ENCODE data around the gene IFI6. TPM values are rescaled to one million over a fixed set of nuclear protein-coding genes. Genes with fewer than 3 reads are reported as not detected.

IFI6 gene
- total and polyA plus RNA-seq, 2 of the 13 experiments (the other 11 are each of a cell fraction or from before 2014, with no cell fraction given) = 12.9 to 13.2 TPM

GRCh38 chr1:27649306-27649635 lies 22.7 kb downstream of the IFI6 start (continued):
- no peak for TF ChIP-seq MYNN (CRISPR knock-in tag; IDR thresholded peaks at IDR 0.05; ENCODE audit: low read depth)

GRCh38 chr1:27648602-27649305 lies 23.2 kb downstream of the IFI6 start:
- ChIA-PET CTCF (ENCODE audit: low intra/inter-chr PET ratio, low total read pairs) (no interaction called here), POLR2A (no interaction called here)
- peaks cover 17% of the 10 kb centered on the region for H3K4me1 ChIP-seq (ENCODE audit: insufficient read depth, low read length)
- no peaks in the 10 kb centered on the region for H3K36me3 ChIP-seq (replicated peaks in 1 of 2; ENCODE audit: control insufficient read depth in 1 of 2, insufficient read depth in 2 of 2, low read length in 2 of 2)
- H4K20me1 ChIP-seq (ENCODE audit: insufficient read depth, low read length) = no peaks in the 10 kb centered on the region
- H3K27ac ChIP-seq (ENCODE audit: extremely low read length, insufficient read depth, low read length) = no peak overlapping the region
- H2AFZ ChIP-seq (ENCODE audit: low read length) = no peak overlapping the region
- no peak for ATAC-seq
- no peaks in the 10 kb centered on the region for H3K9me3 ChIP-seq (ENCODE audit: low read length)
- in situ Hi-C loops (cut with HindIII; ENCODE audit: extremely low pct_ligation_motif_present, low pct_unique_long_range_greater_than_20kb) = no loop called here
- intact Hi-C loops (cut with micrococcal nuclease; ENCODE audit: unreplicated experiment) = no loop called here
- no TSS peak for BruUV-seq (replicated peaks)
- no peak overlapping the region for H3K9ac ChIP-seq (ENCODE audit: insufficient read depth, low read depth, low read length)
- no peak overlapping the region for H3K4me3 ChIP-seq (replicated peaks in 1 of 3; ENCODE audit: insufficient read depth in 1 of 3, low read depth in 2 of 3, low read length in 3 of 3)
- WGBS (ENCODE audit: low lambda C conversion rate) = 29% methylated on average over 6 of the region's 6 CpGs
- FAIRE-seq = no peak
- TF ChIP-seq NR1H2 (CRISPR knock-in tag; IDR thresholded peaks at IDR 0.05; ENCODE audit: borderline replicate concordance, low read depth) (no peak), ZNF121 (CRISPR knock-in tag; IDR thresholded peaks at IDR 0.05) (0 out of 2 replicates have a peak, but pooled peaks have one; percentile 14)
- H3K27me3 ChIP-seq (ENCODE audit: control insufficient read depth in 1 of 2, insufficient read depth in 2 of 2, low read length in 2 of 2) = peaks cover 1 to 10% of the 10 kb centered on the region in 2 experiments; a peak in 1 of 5 replicates
- DNase-seq (ENCODE audit: low spot score) = no peak
- H3K79me2 ChIP-seq (ENCODE audit: insufficient read depth, low read length) = no peaks in the 10 kb centered on the region
- no peak overlapping the region for H3K4me2 ChIP-seq (ENCODE audit: low read depth, low read length)

GRCh38 chr1:27647328-27647727 lies 24.7 kb downstream of the IFI6 start:
- in situ Hi-C loops (cut with HindIII; ENCODE audit: extremely low pct_ligation_motif_present, low pct_unique_long_range_greater_than_20kb) = no loop called here
- Histone ChIP-seq H3K4me3 (replicated peaks in 1 of 3; ENCODE audit: insufficient read depth in 1 of 3, low read depth in 2 of 3, low read length in 3 of 3) (no peak overlapping the region), H3K79me2 (ENCODE audit: insufficient read depth, low read length) (no peaks in the 10 kb centered on the region), H3K9me3 (ENCODE audit: low read length) (no peaks in the 10 kb centered on the region), H3K9ac (ENCODE audit: insufficient read depth, low read depth, low read length) (no peak overlapping the region), H3K4me2 (ENCODE audit: low read depth, low read length) (no peak overlapping the region), H3K27ac (ENCODE audit: extremely low read length, insufficient read depth, low read length) (no peak overlapping the region), H3K4me1 (ENCODE audit: insufficient read depth, low read length) (peaks cover 21% of the 10 kb centered on the region), H3K36me3 (replicated peaks in 1 of 2; ENCODE audit: control insufficient read depth in 1 of 2, insufficient read depth in 2 of 2, low read length in 2 of 2) (no peaks in the 10 kb centered on the region), H2AFZ (ENCODE audit: low read length) (no peak overlapping the region), H4K20me1 (ENCODE audit: insufficient read depth, low read length) (no peaks in the 10 kb centered on the region), H3K27me3 (ENCODE audit: control insufficient read depth in 1 of 2, insufficient read depth in 2 of 2, low read length in 2 of 2) (peaks cover 1 to 15% of the 10 kb centered on the region in 2 experiments; a peak in 1 of 5 replicates)
- ChIA-PET POLR2A (no interaction called here), CTCF (ENCODE audit: low intra/inter-chr PET ratio, low total read pairs) (no interaction called here)
- FAIRE-seq = no peak
- ATAC-seq = no peak
- DNase-seq (ENCODE audit: low spot score) = no peak
- 37% methylated on average over 5 of the region's 5 CpGs for WGBS (ENCODE audit: low lambda C conversion rate)
- intact Hi-C loops (cut with micrococcal nuclease; ENCODE audit: unreplicated experiment) = no loop called here
- TF ChIP-seq ZNF577 (CRISPR knock-in tag; IDR thresholded peaks at IDR 0.05; ENCODE audit: borderline replicate concordance, low read depth) (no peak), ZNF629 (CRISPR knock-in tag; conservative IDR thresholded peaks at IDR 0.05) (peak; percentile 80)
- no TSS peak for BruUV-seq (replicated peaks)
